HEK293T (cell line): ENCODE measurements around the gene C1orf210.

Source experiments
- CTCF ChIA-PET: fragments of 350-600 bp; formaldehyde crosslinking; extraction: SDS; loops from one replicate; lab custom pipeline; 2021; ENCODE audit warnings: antibody characterized with exemption, inconsistent platforms; lab: Yijun Ruan, JAX
- POLR2A ChIA-PET: fragments of 350-600 bp; formaldehyde crosslinking; extraction: SDS; loops from one replicate; lab custom pipeline; 2020; ENCODE audit warnings: antibody characterized with exemption, inconsistent platforms; lab: Yijun Ruan, JAX
- DNase-seq: peaks from one replicate; pipeline ENCODE4 v3.0.0; 2012; ENCODE audit warnings: mixed read lengths; ENCODE audit errors: extremely low spot score
- ARNT ChIP-seq: fragments of 450-650 bp; IDR thresholded peaks from 2 replicates; pipeline ENCODE4 v1.6.1; 2017; ENCODE audit warnings: mild to moderate bottlenecking
- BHLHE40 ChIP-seq: fragments of 450-650 bp; IDR thresholded peaks from 2 replicates; pipeline ENCODE4 v1.6.1; 2016; ENCODE audit warnings: mild to moderate bottlenecking, moderate library complexity, borderline replicate concordance
- CTBP1 ChIP-seq: fragments of 450-650 bp; IDR thresholded peaks from 2 replicates; pipeline ENCODE4 v1.6.1; 2016; ENCODE audit warnings: borderline replicate concordance
- ELF4 ChIP-seq: fragments of 450-650 bp; IDR thresholded peaks from 2 replicates; pipeline ENCODE4 v1.6.1; 2017; ENCODE audit warnings: antibody characterized with exemption
- FOXA1 ChIP-seq: fragments of 450-650 bp; IDR thresholded peaks from 2 replicates; pipeline ENCODE4 v1.6.1; 2016; ENCODE audit warnings: mild to moderate bottlenecking
- FOXK2 ChIP-seq: fragments of 450-650 bp; IDR thresholded peaks from 2 replicates; pipeline ENCODE4 v1.6.1; 2016; ENCODE audit warnings: mild to moderate bottlenecking
- FOXM1 ChIP-seq: fragments of 450-650 bp; IDR thresholded peaks from 2 replicates; pipeline ENCODE4 v1.6.1; 2017; ENCODE audit warnings: mild to moderate bottlenecking, borderline replicate concordance
- HDGF ChIP-seq: fragments of 450-650 bp; IDR thresholded peaks from 2 replicates; pipeline ENCODE4 v1.6.1; 2017; ENCODE audit warnings: antibody characterized with exemption, borderline replicate concordance
- L3MBTL2 ChIP-seq: fragments of 450-650 bp; conservative IDR thresholded peaks from 2 replicates; pipeline ENCODE4 v1.6.1; 2016; ENCODE audit warnings: mild to moderate bottlenecking
- LEF1 ChIP-seq: fragments of 450-650 bp; IDR thresholded peaks from 2 replicates; pipeline ENCODE4 v1.6.1; 2017; ENCODE audit warnings: mild to moderate bottlenecking, borderline replicate concordance
- NFRKB ChIP-seq: fragments of 450-650 bp; IDR thresholded peaks from 2 replicates; pipeline ENCODE4 v1.6.1; 2016; ENCODE audit warnings: mild to moderate bottlenecking, moderate library complexity
- PKNOX1 ChIP-seq: fragments of 450-650 bp; IDR thresholded peaks from 2 replicates; pipeline ENCODE4 v1.6.1; 2016
- SP1 ChIP-seq: fragments of 450-650 bp; IDR thresholded peaks from 2 replicates; pipeline ENCODE4 v1.6.1; 2017
- SUZ12 ChIP-seq: fragments of 450-650 bp; IDR thresholded peaks from 2 replicates; pipeline ENCODE4 v1.6.1; 2016; ENCODE audit warnings: mild to moderate bottlenecking
- TARDBP ChIP-seq: fragments of 450-650 bp; IDR thresholded peaks from 2 replicates; pipeline ENCODE4 v1.6.1; 2016
- ZNF384 ChIP-seq: fragments of 450-650 bp; IDR thresholded peaks from 2 replicates; pipeline ENCODE4 v1.6.1; 2016

Gene C1orf210

GRCh38 chr1:43313771-43314170 lies 28.4 kb upstream of the C1orf210 start:
- ChIA-PET POLR2A (no interaction called here), CTCF (no interaction called here)
- TF ChIP-seq NFRKB (no peak), FOXM1 (no peak), PKNOX1 (no peak), SUZ12 (no peak), SP1 (no peak), CTBP1 (no peak), ARNT (no peak), HDGF (no peak), L3MBTL2 (no peak), LEF1 (no peak), ZNF384 (no peak)
- no peak for DNase-seq

DNA sequence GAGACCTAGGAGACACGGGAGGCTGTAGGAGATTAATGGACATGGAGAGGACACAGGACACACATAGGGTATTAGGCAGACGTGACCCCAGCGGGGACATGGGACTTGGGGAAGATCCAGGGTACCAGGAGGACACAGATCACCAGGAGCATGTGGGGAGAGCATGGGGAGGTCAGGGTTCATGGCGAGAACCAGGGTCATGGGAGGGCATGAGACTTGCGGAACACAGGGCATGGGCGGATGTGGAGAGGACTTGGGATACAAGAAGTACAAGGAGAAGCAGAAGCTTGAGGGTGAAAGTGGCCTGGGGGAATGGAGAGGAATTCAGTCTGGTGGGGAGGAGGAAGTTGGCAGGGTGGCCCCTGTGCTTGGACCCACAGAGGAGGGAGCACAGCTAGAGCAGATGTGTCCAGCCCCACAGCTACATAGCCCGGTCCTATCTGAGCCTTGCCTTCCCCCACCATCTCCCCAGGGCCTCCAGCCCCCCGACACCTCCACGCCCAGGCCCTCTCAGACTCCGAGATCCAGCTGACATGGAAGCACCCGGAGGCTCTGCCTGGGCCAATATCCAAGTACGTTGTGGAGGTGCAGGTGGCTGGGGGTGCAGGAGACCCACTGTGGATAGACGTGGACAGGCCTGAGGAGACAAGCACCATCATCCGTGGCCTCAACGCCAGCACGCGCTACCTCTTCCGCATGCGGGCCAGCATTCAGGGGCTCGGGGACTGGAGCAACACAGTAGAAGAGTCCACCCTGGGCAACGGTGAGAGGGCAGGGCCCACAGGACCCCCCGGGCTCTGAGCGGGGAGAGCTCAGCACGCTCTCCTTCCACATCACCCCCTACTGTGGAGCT lies 27.5 kb upstream of the C1orf210 start:
- ChIA-PET POLR2A (no interaction called here), CTCF (no interaction called here)
- TF ChIP-seq ELF4 (no peak), ZNF384 (no peak), LEF1 (no peak)
- DNase-seq, result no peak

DNA sequence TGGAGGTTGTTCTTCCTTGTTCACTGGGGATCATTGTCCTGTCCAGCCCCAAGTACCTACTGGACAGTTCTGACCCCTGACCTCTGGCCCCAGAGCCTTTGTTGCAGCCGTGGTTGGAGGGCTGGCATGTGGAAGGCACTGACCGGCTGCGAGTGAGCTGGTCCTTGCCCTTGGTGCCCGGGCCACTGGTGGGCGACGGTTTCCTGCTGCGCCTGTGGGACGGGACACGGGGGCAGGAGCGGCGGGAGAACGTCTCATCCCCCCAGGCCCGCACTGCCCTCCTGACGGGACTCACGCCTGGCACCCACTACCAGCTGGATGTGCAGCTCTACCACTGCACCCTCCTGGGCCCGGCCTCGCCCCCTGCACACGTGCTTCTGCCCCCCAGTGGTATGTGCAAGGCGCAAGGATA lies 26.8 kb upstream of the C1orf210 start:
- ChIA-PET POLR2A (no interaction called here), CTCF (no interaction called here)
- TF ChIP-seq ELF4 (no peak), FOXK2 (no peak), CTBP1 (no peak), BHLHE40 (no peak), FOXA1 (no peak), ARNT (no peak), SUZ12 (no peak), HDGF (no peak), NFRKB (no peak), FOXM1 (no peak), L3MBTL2 (no peak), LEF1 (no peak), ZNF384 (no peak), PKNOX1 (no peak), TARDBP (no peak), SP1 (no peak)
- DNase-seq, result no peak

- ChIA-PET CTCF (no interaction called here), POLR2A (no interaction called here)
- DNase-seq, result no peak
- TF ChIP-seq FOXA1, result no peak
- TF ChIP-seq FOXK2, result no peak
- no peak for TF ChIP-seq L3MBTL2
- TF ChIP-seq TARDBP, result no peak
- no peak for TF ChIP-seq BHLHE40
- TF ChIP-seq LEF1, result no peak
- no peak for TF ChIP-seq FOXM1
- TF ChIP-seq PKNOX1, result no peak
- TF ChIP-seq NFRKB, result no peak
- no peak for TF ChIP-seq HDGF
- TF ChIP-seq ARNT, result no peak
- no peak for TF ChIP-seq ZNF384
- TF ChIP-seq ELF4, result no peak
- TF ChIP-seq SP1, result no peak
- no peak for TF ChIP-seq SUZ12
- no peak for TF ChIP-seq CTBP1
These were observed 26.1 kb upstream of the C1orf210 start for GRCh38 chr1:43311521-43311920.

- no peak for DNase-seq
- ChIA-PET POLR2A (no interaction called here), CTCF (no interaction called here)
- TF ChIP-seq ELF4 (no peak), ZNF384 (no peak), FOXA1 (no peak), L3MBTL2 (no peak), ARNT (no peak)
These were observed 24.1 kb upstream of the C1orf210 start for GRCh38 chr1:43309405-43310025.

DNA sequence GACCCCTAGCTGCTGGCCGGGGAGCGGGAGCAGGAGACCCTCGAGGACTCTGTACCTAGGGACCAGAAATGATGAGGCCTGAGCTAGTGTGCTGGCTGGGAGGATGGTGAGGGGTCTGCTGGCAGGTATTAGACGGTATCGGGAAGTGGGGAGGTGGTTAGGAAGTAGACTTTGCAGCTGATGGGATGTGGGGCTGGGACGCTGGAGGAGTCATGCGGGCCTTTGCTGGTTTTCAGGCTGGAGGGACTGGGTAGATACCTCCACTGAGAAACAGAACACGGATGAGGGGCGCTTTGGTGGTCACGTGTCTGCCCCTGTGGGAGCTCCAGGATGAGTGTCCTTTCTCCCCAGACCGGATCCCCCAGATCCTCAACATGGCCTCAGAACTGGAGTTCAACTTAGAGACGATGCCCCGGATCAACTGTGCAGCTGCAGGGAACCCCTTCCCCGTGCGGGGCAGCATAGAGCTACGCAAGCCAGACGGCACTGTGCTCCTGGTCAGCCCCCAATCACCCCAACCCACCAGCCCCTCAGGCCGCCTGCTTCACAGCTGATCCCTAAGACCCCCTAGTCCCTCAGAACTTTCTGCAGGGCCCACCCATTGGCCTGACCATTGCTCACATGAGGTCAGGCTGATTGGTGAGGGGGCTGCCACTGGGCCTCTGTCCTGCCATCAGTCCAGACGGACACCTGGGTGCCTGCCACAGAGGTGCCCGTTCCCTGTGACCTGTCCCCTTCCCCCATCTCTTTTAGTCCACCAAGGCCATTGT lies 23.4 kb upstream of the C1orf210 start:
- ChIA-PET POLR2A (no interaction called here), CTCF (no interaction called here)
- no peak for DNase-seq
- TF ChIP-seq SUZ12 (no peak), TARDBP (no peak), CTBP1 (no peak), ARNT (no peak), SP1 (no peak), HDGF (no peak), FOXM1 (no peak), ZNF384 (no peak), FOXK2 (no peak), BHLHE40 (no peak), L3MBTL2 (no peak), PKNOX1 (no peak), LEF1 (no peak), FOXA1 (no peak), NFRKB (no peak), ELF4 (no peak)
